ENCODE measurements around the gene CFAP53. TPM values are rescaled to one million over a fixed set of nuclear protein-coding genes. Genes with fewer than 3 reads are reported as not detected.
A peak's percentile ranks its signal among the peaks of the same experiment; 100 is the strongest.
"Not testable (repeated sequence)": the region's sequence is repeated elsewhere in the genome, so short reads cannot be mapped to it uniquely, and the experiment has no call there.

Gene CFAP53, protein sequence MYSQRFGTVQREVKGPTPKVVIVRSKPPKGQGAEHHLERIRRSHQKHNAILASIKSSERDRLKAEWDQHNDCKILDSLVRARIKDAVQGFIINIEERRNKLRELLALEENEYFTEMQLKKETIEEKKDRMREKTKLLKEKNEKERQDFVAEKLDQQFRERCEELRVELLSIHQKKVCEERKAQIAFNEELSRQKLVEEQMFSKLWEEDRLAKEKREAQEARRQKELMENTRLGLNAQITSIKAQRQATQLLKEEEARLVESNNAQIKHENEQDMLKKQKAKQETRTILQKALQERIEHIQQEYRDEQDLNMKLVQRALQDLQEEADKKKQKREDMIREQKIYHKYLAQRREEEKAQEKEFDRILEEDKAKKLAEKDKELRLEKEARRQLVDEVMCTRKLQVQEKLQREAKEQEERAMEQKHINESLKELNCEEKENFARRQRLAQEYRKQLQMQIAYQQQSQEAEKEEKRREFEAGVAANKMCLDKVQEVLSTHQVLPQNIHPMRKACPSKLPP
- under 1 TPM; 0.31 to 0.92 TPM for total RNA-seq

DNA sequence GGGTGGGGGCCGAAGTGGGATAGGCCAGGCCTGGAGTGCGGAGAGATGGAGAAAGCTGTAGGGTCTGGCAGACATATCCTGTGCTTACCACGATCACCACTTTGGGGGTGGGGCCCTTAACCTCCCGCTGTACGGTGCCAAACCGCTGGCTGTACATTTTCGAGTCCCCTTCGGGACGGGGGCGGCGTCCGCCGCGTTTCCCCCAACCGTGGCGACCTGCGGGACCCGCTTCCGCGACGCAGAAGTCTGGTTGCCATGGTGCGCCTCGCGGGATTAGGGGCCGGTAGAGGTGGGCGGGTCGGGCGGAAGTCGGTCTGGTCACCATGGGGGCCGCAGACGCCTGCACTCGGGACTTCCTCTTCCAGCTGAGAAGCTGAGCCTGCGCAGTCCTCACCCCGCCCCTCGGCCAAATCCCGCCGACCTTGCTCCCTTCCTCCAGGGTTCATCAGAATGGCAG is at the start of gene CFAP53:
Gene CFAP53, minus strand, starts transcription at position 248 of the 457 bp plus-strand sequence. Its CDS starts 91 bp downstream, at position 157.
- ATAC-seq (peak; percentile 96 to 97), DNase-seq (ENCODE audit: low spot score) (peak; percentile 96)
- no peaks in the 10 kb centered on the region for H3K27me3 Mint-ChIP-seq
- H3K27ac Mint-ChIP-seq = peak within 1 kb of the TSS; percentile 84 to 87
- no peaks in the 10 kb centered on the region for H3K36me3 Mint-ChIP-seq
- H3K4me3 Mint-ChIP-seq = peak within 1 kb of the TSS; percentile 85
- H3K4me1 Mint-ChIP-seq (ENCODE audit: low read depth in 2 of 2) = peaks cover 13 to 20% of the 10 kb centered on the region in 2 donors
- no peaks in the 10 kb centered on the region for H3K9me3 Mint-ChIP-seq

DNA sequence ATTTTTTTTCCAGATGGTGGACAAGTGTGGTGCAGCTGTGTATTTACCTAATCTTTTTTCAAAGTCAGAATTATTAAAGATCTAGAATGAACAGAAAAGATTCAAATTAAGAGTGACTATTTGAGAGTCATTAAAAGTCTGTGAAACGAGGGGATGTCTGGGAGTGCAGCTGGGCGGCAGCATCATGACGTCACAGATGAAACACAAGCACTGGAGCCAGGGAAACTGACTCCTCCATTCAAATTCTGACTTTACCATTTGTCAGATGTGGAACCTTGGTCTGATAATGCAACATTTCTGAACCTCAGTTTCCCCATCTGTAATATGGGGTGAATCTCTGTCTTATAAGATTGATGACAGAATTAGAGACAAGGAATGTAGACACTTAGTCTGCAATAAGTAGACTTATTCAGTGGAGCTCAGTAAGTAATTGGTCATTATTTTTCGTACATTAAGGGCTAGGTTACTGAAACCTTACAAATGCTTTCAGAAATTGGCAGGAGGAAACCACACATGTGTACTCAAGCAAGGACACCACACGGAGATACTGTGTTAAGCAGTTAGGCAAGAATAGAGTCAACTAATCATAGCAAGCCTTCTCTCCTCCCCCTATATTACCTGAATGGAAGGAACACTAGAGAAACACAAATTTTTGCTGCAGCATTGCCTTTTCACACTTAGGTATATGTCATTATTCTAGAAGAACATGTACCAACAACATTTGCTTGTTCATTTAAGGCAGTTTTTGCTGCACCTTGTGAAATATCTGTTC is 49.0 kb upstream of the CFAP53 start:
- H3K9me3 Mint-ChIP-seq = no peaks in the 10 kb centered on the region
- DNase-seq (ENCODE audit: low spot score) (no peak), ATAC-seq (no peak)
- peaks cover 0 to 4% of the 10 kb centered on the region in 2 donors for H3K4me1 Mint-ChIP-seq (ENCODE audit: low read depth in 2 of 2)
- no peak overlapping the region for H3K4me3 Mint-ChIP-seq
- no peak overlapping the region for H3K27ac Mint-ChIP-seq
- peaks cover 25 to 26% of the 10 kb centered on the region in 2 donors for H3K27me3 Mint-ChIP-seq
- H3K36me3 Mint-ChIP-seq = no peaks in the 10 kb centered on the region

DNA sequence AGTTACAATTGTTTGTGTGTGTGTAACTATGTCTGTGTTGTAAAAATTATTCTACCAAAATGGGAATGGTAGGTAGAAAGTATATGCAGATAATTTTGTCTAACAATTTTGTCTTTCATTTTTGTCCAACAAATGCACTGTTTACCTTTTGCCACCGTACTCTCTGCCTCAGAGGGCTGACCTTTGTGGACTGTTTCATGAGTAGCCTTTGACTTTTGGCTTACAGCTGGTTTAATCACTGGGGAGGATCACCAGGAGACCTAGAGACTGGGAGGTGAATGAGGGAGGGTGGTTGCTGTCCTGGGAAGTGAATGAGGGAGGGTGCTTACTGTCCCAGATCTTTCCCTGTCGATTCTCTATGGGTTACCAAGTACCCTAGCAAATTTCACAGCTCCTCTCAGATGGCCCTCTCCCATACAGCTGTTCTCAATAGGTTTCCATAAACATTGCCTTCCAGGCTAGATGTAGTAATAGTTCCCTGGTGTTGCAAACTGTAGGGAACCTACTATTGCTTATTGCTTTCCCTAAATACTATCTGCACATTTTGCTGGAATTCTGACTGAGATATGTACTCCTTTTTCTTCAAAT is 47.7 kb upstream of the CFAP53 start:
- H3K9me3 Mint-ChIP-seq = no peaks in the 10 kb centered on the region
- ATAC-seq = no peak

DNA sequence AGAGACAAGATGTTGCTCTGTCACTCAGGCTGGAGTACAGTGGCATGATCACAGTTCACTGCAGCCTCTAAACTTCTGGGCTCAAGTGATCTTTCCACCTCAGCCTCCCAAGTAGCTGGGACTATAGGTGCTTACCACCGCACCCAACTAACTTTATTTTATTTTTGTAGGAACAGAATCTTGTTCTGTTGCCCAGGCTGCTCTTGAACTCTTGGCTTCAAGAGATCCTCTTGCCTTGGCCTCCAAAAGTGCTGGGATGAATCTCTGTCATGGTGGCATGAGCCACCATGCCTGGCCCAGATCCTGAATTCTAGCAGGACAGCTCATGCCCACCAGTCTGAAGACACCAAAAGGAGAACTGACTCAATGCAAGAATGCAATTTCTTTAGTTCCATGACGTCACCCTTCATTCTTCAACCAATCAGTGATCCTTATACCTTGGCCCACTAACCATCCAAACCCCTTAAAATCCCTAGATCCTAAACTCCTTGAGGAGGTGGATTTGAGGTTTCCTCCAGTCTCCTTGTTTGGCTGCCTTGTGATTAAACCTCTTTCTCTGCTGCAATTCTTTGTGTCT is 46.8 kb upstream of the CFAP53 start:
- no peaks in the 10 kb centered on the region for H3K36me3 Mint-ChIP-seq
- no peak for DNase-seq (ENCODE audit: low spot score)
- no peak overlapping the region for H3K27ac Mint-ChIP-seq
- peaks cover 24% of the 10 kb centered on the region in 2 donors for H3K27me3 Mint-ChIP-seq
- no peak overlapping the region for H3K4me3 Mint-ChIP-seq
- H3K9me3 Mint-ChIP-seq = no peaks in the 10 kb centered on the region
- ATAC-seq = no peak
- no peaks in the 10 kb centered on the region for H3K4me1 Mint-ChIP-seq (ENCODE audit: low read depth in 2 of 2)

More for the DNA sequence above, 47.7 kb upstream of the CFAP53 start:
- no peaks in the 10 kb centered on the region for H3K36me3 Mint-ChIP-seq
- H3K27ac Mint-ChIP-seq = no peak overlapping the region
- peaks cover 24 to 30% of the 10 kb centered on the region in 2 donors for H3K27me3 Mint-ChIP-seq
- no peaks in the 10 kb centered on the region for H3K4me1 Mint-ChIP-seq (ENCODE audit: low read depth in 2 of 2)
- no peak overlapping the region for H3K4me3 Mint-ChIP-seq
- no peak for DNase-seq (ENCODE audit: low spot score)

DNA sequence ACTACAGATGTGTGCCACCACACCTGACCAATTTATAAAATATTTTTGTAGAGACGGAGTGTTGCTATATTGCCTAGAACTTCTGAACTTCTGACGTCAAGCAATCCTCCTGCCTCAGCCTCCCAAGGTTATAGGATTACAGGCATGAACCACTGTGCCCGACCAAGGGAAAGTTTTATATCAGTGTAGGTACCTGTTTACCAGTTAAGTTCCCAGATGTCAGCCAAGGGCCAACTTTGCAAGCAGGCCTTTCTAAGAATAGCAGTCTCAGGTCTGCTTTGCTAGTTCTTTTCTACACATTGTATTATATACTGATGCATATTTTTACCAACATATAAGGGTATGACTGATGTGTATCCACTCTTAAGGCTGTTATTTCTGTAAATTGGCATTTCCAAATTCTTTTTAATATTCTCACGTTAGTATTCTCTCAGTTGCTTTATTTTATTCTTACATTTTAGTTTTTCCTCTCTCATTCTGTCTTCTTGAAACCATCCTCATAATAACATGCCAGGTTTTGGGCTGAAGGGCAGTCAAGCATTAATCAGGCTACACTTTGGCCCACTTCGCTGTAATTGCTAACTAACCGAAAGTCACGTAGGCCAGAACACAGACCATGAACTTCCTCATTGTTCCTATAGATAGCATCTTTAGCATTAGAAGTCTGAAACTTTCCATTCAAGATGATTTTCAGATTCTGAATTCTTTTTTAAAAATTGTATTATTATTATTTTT is 46.2 kb upstream of the CFAP53 start:
- no peaks in the 10 kb centered on the region for H3K36me3 Mint-ChIP-seq
- H3K4me3 Mint-ChIP-seq = no peak overlapping the region
- H3K9me3 Mint-ChIP-seq = no peaks in the 10 kb centered on the region
- no peak overlapping the region for H3K27ac Mint-ChIP-seq
- peaks cover 4 to 6% of the 10 kb centered on the region in 2 donors for H3K4me1 Mint-ChIP-seq (ENCODE audit: low read depth in 2 of 2)
- ATAC-seq (no peak), DNase-seq (ENCODE audit: low spot score) (no peak)
- H3K27me3 Mint-ChIP-seq = peaks cover 24% of the 10 kb centered on the region in 2 donors

DNA sequence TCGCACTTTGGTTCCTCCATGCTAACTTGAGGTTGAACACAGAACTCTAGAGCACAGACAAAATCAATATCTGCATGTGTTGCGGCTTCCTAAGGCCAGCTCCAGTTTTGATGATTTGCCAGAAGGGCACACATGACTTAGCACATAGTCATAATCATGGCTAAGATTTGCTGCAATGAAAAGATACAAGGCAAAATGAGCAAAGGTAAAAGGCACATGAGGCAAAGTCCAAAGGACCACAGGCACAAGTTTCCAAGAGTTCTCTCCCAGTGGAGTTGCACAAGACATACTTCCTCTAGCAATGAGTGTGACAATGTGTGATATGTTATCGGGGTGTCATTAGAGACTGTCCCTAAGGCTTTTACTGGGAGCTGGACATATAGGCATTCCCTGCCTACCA is 45.4 kb upstream of the CFAP53 start:
- Mint-ChIP-seq H3K27me3 (peaks cover 16 to 19% of the 10 kb centered on the region in 2 donors), H3K36me3 (no peaks in the 10 kb centered on the region), H3K4me1 (ENCODE audit: low read depth in 2 of 2) (peaks cover 9 to 12% of the 10 kb centered on the region in 2 donors), H3K4me3 (no peak overlapping the region), H3K9me3 (no peaks in the 10 kb centered on the region), H3K27ac (no peak overlapping the region)
- DNase-seq (ENCODE audit: low spot score) (no peak), ATAC-seq (no peak)

DNA sequence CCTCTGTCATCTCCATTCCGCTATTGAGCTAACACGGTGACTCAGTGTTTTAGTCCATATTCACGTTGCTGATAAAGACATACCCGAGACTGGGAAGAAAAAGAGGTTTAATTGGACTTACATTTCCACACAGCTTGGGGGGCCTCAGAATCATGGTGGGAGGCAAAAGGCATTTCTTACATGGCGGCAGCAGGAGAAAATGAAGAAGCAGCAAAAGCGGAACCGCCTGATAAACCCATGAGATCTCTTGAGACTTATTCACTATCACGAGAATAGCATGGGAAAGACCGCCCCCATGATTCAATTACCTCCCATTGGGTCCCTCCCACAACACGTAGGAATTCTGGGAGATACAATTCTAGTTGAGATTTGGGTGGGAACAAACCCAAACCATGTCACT is 43.8 kb upstream of the CFAP53 start:
- ATAC-seq = no peak
- Mint-ChIP-seq H3K9me3 (no peaks in the 10 kb centered on the region), H3K27me3 (peaks cover 16 to 22% of the 10 kb centered on the region in 2 donors), H3K4me1 (ENCODE audit: low read depth in 2 of 2) (peaks cover 9 to 12% of the 10 kb centered on the region in 2 donors), H3K4me3 (no peak overlapping the region), H3K36me3 (no peaks in the 10 kb centered on the region), H3K27ac (no peak overlapping the region)
- no peak for DNase-seq (ENCODE audit: low spot score)

DNA sequence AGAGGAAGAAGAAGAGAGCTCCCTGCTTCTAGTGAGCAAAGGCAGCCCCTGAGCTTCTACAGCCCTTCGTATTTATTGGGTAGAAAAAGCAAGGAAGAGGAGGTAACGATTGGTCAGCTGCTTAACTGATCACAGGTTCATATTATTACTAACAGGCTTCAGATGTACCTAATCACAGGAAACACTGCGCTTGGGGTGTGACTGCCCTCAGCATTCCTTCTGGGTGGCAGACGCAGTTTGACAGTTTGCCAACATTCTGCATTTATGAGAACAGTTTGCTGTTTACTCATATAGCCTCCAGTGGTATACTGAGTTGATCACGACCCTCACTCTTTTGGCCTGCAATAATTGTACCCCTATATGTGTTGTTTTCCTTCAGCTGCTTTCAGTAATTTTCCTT is 42.6 kb upstream of the CFAP53 start:
- Mint-ChIP-seq H3K4me3 (peak overlapping the region; percentile 86), H3K4me1 (ENCODE audit: low read depth in 2 of 2) (peaks cover 9 to 12% of the 10 kb centered on the region in 2 donors), H3K27me3 (peaks cover 6 to 23% of the 10 kb centered on the region in 2 donors)
- H3K27ac Mint-ChIP-seq; H3K9me3 Mint-ChIP-seq; H3K36me3 Mint-ChIP-seq; DNase-seq (ENCODE audit: low spot score); ATAC-seq: not testable (repeated sequence)

DNA sequence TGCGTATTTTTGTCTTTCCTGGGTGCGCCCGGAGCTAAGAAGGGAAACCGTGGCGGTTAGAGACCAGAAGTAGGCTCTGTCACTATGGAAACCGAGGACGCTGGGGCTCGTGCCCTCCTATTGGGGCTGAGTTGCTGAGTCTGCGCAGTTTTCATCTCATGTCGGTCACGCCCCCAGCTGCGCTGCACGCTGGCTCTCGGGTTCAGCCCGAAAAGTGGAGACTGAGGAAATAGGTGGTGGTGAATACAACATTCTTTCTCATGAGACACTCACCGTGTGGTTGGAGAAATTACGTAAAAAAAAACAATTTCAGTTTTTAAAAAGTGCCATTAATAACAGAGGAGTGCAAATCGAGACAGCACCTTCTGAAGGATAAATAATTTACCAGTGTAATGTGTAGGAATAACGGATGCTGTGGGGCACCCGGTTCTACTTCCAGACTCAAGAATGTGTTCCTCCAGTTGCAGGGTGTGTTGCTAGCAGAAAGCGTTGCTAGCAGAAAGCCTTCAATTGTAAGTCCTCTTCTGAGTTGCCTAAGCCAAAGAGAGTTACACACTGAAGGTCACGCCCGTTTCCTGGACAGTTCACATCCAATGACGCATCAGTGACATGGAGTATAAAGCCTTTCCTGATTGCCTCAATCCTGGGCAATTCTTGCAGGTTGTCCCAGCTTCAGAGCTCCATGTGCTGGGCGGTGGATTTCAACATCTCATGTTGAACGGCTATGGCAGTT is 41.6 kb upstream of the CFAP53 start:
- peaks cover 9 to 12% of the 10 kb centered on the region in 2 donors for H3K4me1 Mint-ChIP-seq (ENCODE audit: low read depth in 2 of 2)
- no peaks in the 10 kb centered on the region for H3K9me3 Mint-ChIP-seq
- H3K4me3 Mint-ChIP-seq = peak overlapping the region; percentile 86
- H3K27me3 Mint-ChIP-seq = peaks cover 6 to 22% of the 10 kb centered on the region in 2 donors
- DNase-seq (ENCODE audit: low spot score) (peak; percentile 93), ATAC-seq (peak; percentile 99)
- H3K36me3 Mint-ChIP-seq = no peaks in the 10 kb centered on the region
- H3K27ac Mint-ChIP-seq = peak overlapping the region; percentile 25 to 80

DNA sequence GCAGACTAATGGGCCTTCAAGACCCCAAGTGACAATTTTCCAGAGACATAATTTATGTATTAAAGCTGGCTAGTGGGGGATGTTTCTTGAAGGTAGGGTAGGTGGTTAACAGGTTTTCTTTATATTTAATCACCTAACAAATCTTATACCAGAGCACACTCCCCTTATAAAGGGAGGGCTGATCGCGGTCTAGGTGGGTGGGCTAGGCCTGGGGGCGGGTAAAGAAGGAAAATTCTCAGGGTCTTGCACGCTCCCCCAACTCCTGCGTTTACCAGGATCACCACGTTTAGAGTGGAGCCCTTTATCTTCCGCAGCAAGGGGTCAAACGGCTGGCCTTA is 41.1 kb upstream of the CFAP53 start:
- Mint-ChIP-seq H3K4me1 (ENCODE audit: low read depth in 2 of 2) (peaks cover 9 to 12% of the 10 kb centered on the region in 2 donors), H3K9me3 (no peaks in the 10 kb centered on the region), H3K36me3 (no peaks in the 10 kb centered on the region), H3K4me3 (peak overlapping the region; percentile 86), H3K27ac (peak overlapping the region; percentile 25 to 80), H3K27me3 (peaks cover 6 to 27% of the 10 kb centered on the region in 2 donors)
- DNase-seq (ENCODE audit: low spot score) = no peak
- ATAC-seq = peak in 1 of 2 donors; percentile 25

DNA sequence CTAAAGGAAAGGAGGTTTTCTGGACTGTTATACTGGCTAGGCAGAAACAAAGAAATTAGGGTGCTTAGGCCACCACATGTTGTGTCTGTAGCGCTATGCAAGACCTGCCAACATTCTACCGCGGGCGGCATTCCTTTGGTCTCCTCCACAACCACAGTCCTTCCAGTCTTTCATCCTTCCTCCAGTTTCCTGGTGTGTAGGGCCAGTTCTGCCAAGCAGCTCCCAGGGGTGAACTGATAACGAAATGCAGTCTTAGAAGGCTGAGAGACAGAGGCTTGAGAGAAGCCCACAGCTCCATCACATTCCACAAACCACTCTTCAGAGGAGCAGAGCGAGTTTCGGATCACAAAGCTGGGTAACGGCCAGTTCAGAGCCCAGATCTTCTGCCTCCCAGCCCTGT is 40.6 kb upstream of the CFAP53 start:
- no peaks in the 10 kb centered on the region for H3K9me3 Mint-ChIP-seq
- H3K4me3 Mint-ChIP-seq = peak overlapping the region; percentile 86
- no peaks in the 10 kb centered on the region for H3K36me3 Mint-ChIP-seq
- no peak overlapping the region for H3K27ac Mint-ChIP-seq
- DNase-seq (ENCODE audit: low spot score) (no peak), ATAC-seq (no peak)
- H3K4me1 Mint-ChIP-seq (ENCODE audit: low read depth in 2 of 2) = peaks cover 9 to 12% of the 10 kb centered on the region in 2 donors
- peaks cover 6 to 27% of the 10 kb centered on the region in 2 donors for H3K27me3 Mint-ChIP-seq

DNA sequence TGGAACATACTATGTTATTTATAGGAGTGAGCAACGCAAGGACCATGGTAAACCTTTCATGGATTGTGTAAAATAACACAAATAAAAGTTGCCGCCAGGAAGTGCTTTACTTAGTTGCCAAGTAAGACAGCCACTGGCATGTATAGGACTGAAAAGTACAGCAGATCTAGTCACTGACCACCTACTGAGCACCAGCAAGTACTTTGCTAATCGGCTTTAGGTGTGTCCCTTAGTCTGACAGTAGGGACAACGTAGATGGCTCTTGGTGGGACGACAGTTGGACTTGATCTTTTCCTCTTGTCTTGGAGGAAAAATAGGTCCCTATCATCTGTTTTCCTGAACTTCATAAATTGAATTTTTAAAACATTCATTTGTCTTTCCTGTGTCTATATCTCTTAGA is 34.8 kb upstream of the CFAP53 start:
- no peak for ATAC-seq
- H3K36me3 Mint-ChIP-seq = no peaks in the 10 kb centered on the region
- H3K4me3 Mint-ChIP-seq = no peak overlapping the region
- no peak overlapping the region for H3K27ac Mint-ChIP-seq
- H3K27me3 Mint-ChIP-seq = peaks cover 9 to 31% of the 10 kb centered on the region in 2 donors
- no peak for DNase-seq (ENCODE audit: low spot score)
- no peaks in the 10 kb centered on the region for H3K9me3 Mint-ChIP-seq
- peaks cover 5 to 9% of the 10 kb centered on the region in 2 donors for H3K4me1 Mint-ChIP-seq (ENCODE audit: low read depth in 2 of 2)

All from natural killer cell treated with Interleukin-12 subunit alpha and Interleukin-12 subunit beta and Interleukin-15 and Interleukin-18, amount 100 ng/mL, for 72 hours (primary cell).